Hepatocyte (in vitro differentiated cells): ENCODE data around the gene COG2. TPM values are rescaled to one million over a fixed set of nuclear protein-coding genes. Genes with fewer than 3 reads are reported as not detected.

Source experiments
- DNase-seq: peaks from one replicate; pipeline ENCODE4 v3.0.0-alpha.2; 2016; ENCODE audit warnings: low spot score
- H2AFZ ChIP-seq: fragments of 200-600 bp; sonication (generic); 2 replicates; pipeline ENCODE4 v1.6.0; 2016; ENCODE audit warnings: antibody characterized with exemption, mild to moderate bottlenecking
- H3K27ac ChIP-seq: fragments of 200-600 bp; sonication (generic); 2 replicates; pipeline ENCODE4 v1.5.1; 2016; ENCODE audit warnings: mild to moderate bottlenecking
- H3K27me3 ChIP-seq: fragments of 200-600 bp; sonication (generic); 2 replicates; pipeline ENCODE4 v1.6.1; 2016
- H3K36me3 ChIP-seq: fragments of 200-600 bp; sonication (generic); replicated peaks from 2 replicates; pipeline ENCODE4 v1.5.1; 2016; ENCODE audit warnings: low read depth; ENCODE audit not compliant: insufficient read depth
- H3K4me1 ChIP-seq: fragments of 200-600 bp; sonication (generic); 2 replicates; pipeline ENCODE4 v1.5.1; 2016; ENCODE audit warnings: mild to moderate bottlenecking, moderate library complexity; ENCODE audit not compliant: insufficient read depth
- H3K4me2 ChIP-seq: fragments of 200-600 bp; sonication (generic); 2 replicates; pipeline ENCODE4 v1.6.0; 2016
- H3K4me3 ChIP-seq: fragments of 200-600 bp; sonication (generic); 2 replicates; pipeline ENCODE4 v1.5.1; 2016; ENCODE audit warnings: mild to moderate bottlenecking
- H3K79me2 ChIP-seq: fragments of 200-600 bp; sonication (generic); 2 replicates; pipeline ENCODE4 v1.6.0; 2017; ENCODE audit warnings: mild to moderate bottlenecking
- H3K9me2 ChIP-seq: fragments of 200-600 bp; sonication (generic); replicated peaks from 2 replicates; pipeline ENCODE4 v1.6.0; 2017; ENCODE audit warnings: mild to moderate bottlenecking; ENCODE audit not compliant: insufficient read depth
- H3K9me3 ChIP-seq: fragments of 200-600 bp; sonication (generic); 2 replicates; pipeline ENCODE4 v1.5.1; 2016; ENCODE audit warnings: low read depth, mild to moderate bottlenecking
- H4K20me1 ChIP-seq: fragments of 200-600 bp; sonication (generic); 2 replicates; pipeline ENCODE4 v1.6.0; 2016; ENCODE audit warnings: mild to moderate bottlenecking; ENCODE audit not compliant: insufficient read depth, poor library complexity, severe bottlenecking
- EZH2 ChIP-seq: fragments of 200-600 bp; sonication (generic); IDR thresholded peaks from 2 replicates; pipeline ENCODE4 v1.6.1; 2016; ENCODE audit warnings: antibody characterized with exemption, mild to moderate bottlenecking, borderline replicate concordance
- EZH2phosphoT487 ChIP-seq: fragments of 200-600 bp; sonication (generic); IDR thresholded peaks from one replicate; pipeline ENCODE4 v1.6.1; 2018; ENCODE audit warnings: antibody characterized with exemption, mild to moderate bottlenecking, low read depth, moderate library complexity; ENCODE audit not compliant: unreplicated experiment, severe bottlenecking
- WGBS: methylation state at CpG from one replicate; pipeline ENCODE4 v1.1.6; 2016; ENCODE audit warnings: low lambda C conversion rate; ENCODE audit errors: missing lambda C conversion rate; 5-methylcytosine and 5-hydroxymethylcytosine counted together
- polyA plus RNA-seq: library from polyadenylated mRNA; unstranded; fragments of >200 nt; fragmentation: Nextera tagmentation; extraction: Ambion mirVana; gene quantifications from 2 replicates; pipeline ENCODE4 v1.2.1, GENCODE V29; 2016
- total RNA-seq: library from RNA; depleted of rRNA; stranded (reverse); fragments of >200 nt; gene quantifications from 2 replicates; pipeline ENCODE4 v1.2.3, GENCODE V29; 2014
- TF ChIP-seq, protein P1 (sequence below): fragments of 200-600 bp; sonication (generic); IDR thresholded peaks from 2 replicates; pipeline ENCODE4 v1.5.1; 2016; ENCODE audit warnings: antibody characterized with exemption, mild to moderate bottlenecking; ENCODE audit not compliant: poor library complexity

The COG2 gene
- total and polyA plus RNA-seq, 2 experiments from 2014 or later, result 25.3 to 46.2 TPM

DNA sequence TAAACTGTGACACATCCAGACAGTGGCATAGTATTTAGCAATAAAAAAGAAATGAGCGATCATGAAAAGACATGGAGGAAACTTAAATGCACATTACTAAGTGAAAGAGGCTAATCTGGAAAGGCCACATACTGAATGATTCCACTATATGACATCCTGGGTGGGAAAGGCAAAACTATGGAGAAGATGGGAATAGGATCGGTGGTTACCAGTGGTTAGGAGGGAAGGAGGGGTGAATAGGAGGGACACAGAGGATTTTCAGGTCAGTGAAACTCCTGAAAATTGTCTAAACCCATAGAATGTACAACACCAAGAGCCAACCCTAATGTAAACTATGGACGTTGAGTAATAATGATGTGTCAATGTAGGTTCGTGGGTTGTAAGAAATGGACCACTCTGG is 57.9 kb downstream of the COG2 start:
- no peak overlapping the region for H3K27ac ChIP-seq
- no peak overlapping the region for H3K4me2 ChIP-seq
- no peaks in the 10 kb centered on the region for H3K79me2 ChIP-seq
- no peak overlapping the region for H3K4me3 ChIP-seq
- no peaks in the 10 kb centered on the region for H3K36me3 ChIP-seq
- no peaks in the 10 kb centered on the region for H3K9me2 ChIP-seq
- no peak for DNase-seq
- H3K9me3 ChIP-seq, result no peaks in the 10 kb centered on the region
- WGBS, result 76% methylated on average over 4 of the region's 4 CpGs
- no peak for TF ChIP-seq EZH2
- no peak for TF ChIP-seq EZH2phosphoT487
- TF ChIP-seq, protein P1, sequence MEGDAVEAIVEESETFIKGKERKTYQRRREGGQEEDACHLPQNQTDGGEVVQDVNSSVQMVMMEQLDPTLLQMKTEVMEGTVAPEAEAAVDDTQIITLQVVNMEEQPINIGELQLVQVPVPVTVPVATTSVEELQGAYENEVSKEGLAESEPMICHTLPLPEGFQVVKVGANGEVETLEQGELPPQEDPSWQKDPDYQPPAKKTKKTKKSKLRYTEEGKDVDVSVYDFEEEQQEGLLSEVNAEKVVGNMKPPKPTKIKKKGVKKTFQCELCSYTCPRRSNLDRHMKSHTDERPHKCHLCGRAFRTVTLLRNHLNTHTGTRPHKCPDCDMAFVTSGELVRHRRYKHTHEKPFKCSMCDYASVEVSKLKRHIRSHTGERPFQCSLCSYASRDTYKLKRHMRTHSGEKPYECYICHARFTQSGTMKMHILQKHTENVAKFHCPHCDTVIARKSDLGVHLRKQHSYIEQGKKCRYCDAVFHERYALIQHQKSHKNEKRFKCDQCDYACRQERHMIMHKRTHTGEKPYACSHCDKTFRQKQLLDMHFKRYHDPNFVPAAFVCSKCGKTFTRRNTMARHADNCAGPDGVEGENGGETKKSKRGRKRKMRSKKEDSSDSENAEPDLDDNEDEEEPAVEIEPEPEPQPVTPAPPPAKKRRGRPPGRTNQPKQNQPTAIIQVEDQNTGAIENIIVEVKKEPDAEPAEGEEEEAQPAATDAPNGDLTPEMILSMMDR, result no peak
- H4K20me1 ChIP-seq, result no peaks in the 10 kb centered on the region
- no peak overlapping the region for H2AFZ ChIP-seq
- no peaks in the 10 kb centered on the region for H3K27me3 ChIP-seq
- peaks cover 9% of the 10 kb centered on the region for H3K4me1 ChIP-seq

DNA sequence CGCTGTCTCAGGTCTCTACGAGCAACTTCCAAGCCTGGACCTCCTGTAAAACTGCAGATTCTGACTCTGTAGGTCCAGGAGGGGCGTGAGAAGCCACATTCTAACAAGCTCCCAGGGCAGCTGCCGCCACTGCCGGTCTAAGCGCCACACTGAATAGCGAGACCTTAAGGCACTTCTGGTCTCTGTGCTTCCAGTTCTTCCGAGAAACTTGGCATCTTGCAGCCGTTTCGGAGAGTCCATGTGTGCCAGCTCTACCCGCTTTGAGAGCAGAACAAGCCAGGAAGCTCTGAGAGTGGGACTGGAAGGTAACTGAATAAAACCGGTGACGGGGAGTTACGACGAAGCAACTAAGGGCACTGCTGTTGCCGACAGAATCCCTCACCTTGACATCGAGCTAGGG is 59.2 kb downstream of the COG2 start:
- no peaks in the 10 kb centered on the region for H3K9me3 ChIP-seq
- H3K79me2 ChIP-seq, result no peaks in the 10 kb centered on the region
- H3K4me1 ChIP-seq, result peaks cover 9% of the 10 kb centered on the region
- no peak for DNase-seq
- no peaks in the 10 kb centered on the region for H3K27me3 ChIP-seq
- no peaks in the 10 kb centered on the region for H4K20me1 ChIP-seq
- no peaks in the 10 kb centered on the region for H3K36me3 ChIP-seq
- 94% methylated on average over 17 of the region's 17 CpGs for WGBS
- TF ChIP-seq EZH2phosphoT487 (no peak), EZH2 (no peak)
- TF ChIP-seq, protein P1, result no peak
- no peak overlapping the region for H3K27ac ChIP-seq
- no peaks in the 10 kb centered on the region for H3K9me2 ChIP-seq
- H3K4me3 ChIP-seq, result no peak overlapping the region
- H2AFZ ChIP-seq, result no peak overlapping the region
- no peak overlapping the region for H3K4me2 ChIP-seq

DNA sequence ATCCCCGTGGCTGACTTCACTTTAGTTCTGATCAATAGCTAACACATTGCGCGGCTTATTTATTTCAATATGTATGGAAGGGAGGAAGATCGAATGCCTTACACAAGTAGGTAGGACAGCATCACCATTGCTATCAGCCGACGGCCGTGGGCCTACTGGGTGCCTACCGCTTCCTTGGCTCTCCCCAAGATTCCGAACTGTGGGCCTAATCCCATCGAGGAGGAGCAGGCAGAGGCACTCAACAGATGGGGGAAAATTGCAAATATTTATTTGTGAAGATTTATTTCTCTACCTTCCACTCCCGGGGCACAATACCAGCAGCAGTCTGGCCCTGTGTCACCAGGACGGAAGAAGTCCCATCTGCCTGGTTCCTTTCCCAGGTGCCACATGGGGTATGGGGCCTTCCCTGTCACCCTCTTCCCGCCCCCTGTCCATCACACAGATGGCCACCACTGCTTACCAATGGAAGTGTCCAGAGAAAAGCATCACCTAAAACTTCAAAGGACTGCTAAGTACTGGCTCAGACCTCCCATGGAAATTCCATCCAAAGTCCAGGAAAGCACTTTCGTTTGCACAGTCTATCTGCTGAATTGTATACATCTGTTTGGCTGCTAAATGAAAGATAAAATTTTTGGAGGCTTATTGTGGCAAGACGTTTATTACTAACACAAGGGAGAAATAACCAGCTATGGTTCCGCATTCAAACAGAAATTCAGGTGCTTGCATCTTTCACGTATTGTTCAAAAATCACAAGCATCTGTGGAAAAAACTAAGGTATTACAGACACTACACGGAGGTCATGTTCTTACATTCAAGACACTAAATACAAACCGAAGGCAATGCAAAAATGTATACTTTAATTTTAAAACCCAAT is 59.9 kb downstream of the COG2 start:
- Histone ChIP-seq H3K27ac (peak overlapping the region; percentile 5), H4K20me1 (no peaks in the 10 kb centered on the region), H3K4me2 (no peak overlapping the region), H3K4me1 (peaks cover 9% of the 10 kb centered on the region), H2AFZ (no peak overlapping the region), H3K9me3 (no peaks in the 10 kb centered on the region), H3K36me3 (no peaks in the 10 kb centered on the region), H3K9me2 (no peaks in the 10 kb centered on the region), H3K27me3 (no peaks in the 10 kb centered on the region), H3K4me3 (no peak overlapping the region), H3K79me2 (no peaks in the 10 kb centered on the region)
- DNase-seq, result peak; percentile 29
- TF ChIP-seq EZH2, result no peak
- TF ChIP-seq EZH2phosphoT487, result no peak
- TF ChIP-seq, protein P1, result no peak
- WGBS, result 85% methylated on average over 19 of the region's 19 CpGs
